GM12892 (cell line): Measurements from ENCODE around the gene SAXO2.
A peak's percentile ranks its signal among the peaks of the same experiment; 100 is the strongest.
"Not testable (repeated sequence)": the region's sequence is repeated elsewhere in the genome, so short reads cannot be mapped to it uniquely, and the experiment has no call there.

Experiments used
- DNase-seq: peaks from one replicate; pipeline ENCODE4 v3.0.0; 2011; ENCODE audit not compliant: insufficient read length
- FAIRE-seq: peaks from 2 replicates; lab custom pipeline; 2011; peaks lifted over from hg19 to GRCh38; lab: Jason Lieb, UNC
- POLR2A ChIP-seq: IDR thresholded peaks from 2 replicates; pipeline ENCODE4 v1.6.1; 2011; ENCODE audit warnings: low read depth, low read length, control low read depth
- POLR2AphosphoS5 ChIP-seq: IDR thresholded peaks from 2 replicates; pipeline ENCODE4 v1.6.1; 2011; ENCODE audit warnings: low read depth, low read length, control low read depth
- TAF1 ChIP-seq: IDR thresholded peaks from 2 replicates; pipeline ENCODE4 v1.6.1; 2011; ENCODE audit warnings: low read depth, mild to moderate bottlenecking, control low read depth, low read length, borderline replicate concordance

The SAXO2 gene

GRCh38 chr15:82263350-82263749 lies 732 bp downstream of the SAXO2 start:
- TF ChIP-seq TAF1, result no peak
- no peak for TF ChIP-seq POLR2A
- TF ChIP-seq POLR2AphosphoS5, result no peak
- DNase-seq (no peak), FAIRE-seq (no peak)

GRCh38 chr15:82267137-82267536 lies 4.5 kb downstream of the SAXO2 start:
- not testable (repeated sequence) for FAIRE-seq, DNase-seq

- FAIRE-seq, result peak; percentile 33
Observed at GRCh38 chr15:82268454-82268853, 5.8 kb downstream of the SAXO2 start.

GRCh38 chr15:82272154-82272553 lies 9.5 kb downstream of the SAXO2 start:
- TF ChIP-seq POLR2AphosphoS5 (no peak), POLR2A (no peak), TAF1 (no peak)
- no peak for FAIRE-seq
- no peak for DNase-seq

More at GRCh38 chr15:82268454-82268853, 5.8 kb downstream of the SAXO2 start:
- DNase-seq, result not testable (repeated sequence)

- TF ChIP-seq POLR2A, result no peak
- no peak for TF ChIP-seq POLR2AphosphoS5
- no peak for TF ChIP-seq TAF1
- DNase-seq (no peak), FAIRE-seq (no peak)
Observed at GRCh38 chr15:82275410-82275809, 12.8 kb downstream of the SAXO2 start.

- DNase-seq, result not testable (repeated sequence)
- FAIRE-seq, result peak; percentile 92
Observed at GRCh38 chr15:82281276-82281675, 18.7 kb downstream of the SAXO2 start.

- not testable (repeated sequence) for FAIRE-seq, DNase-seq
Observed at GRCh38 chr15:82282386-82282785, 19.8 kb downstream of the SAXO2 start.

- not testable (repeated sequence) for DNase-seq, FAIRE-seq
Observed at GRCh38 chr15:82284381-82284780, 21.8 kb downstream of the SAXO2 start.

- peak; percentile 98 for FAIRE-seq
- not testable (repeated sequence) for DNase-seq
Observed at GRCh38 chr15:82286475-82286874, 23.9 kb downstream of the SAXO2 start.

GRCh38 chr15:82288202-82288601 lies 25.6 kb downstream of the SAXO2 start:
- FAIRE-seq, DNase-seq: not testable (repeated sequence)

- no peak for DNase-seq
- TF ChIP-seq POLR2AphosphoS5, result no peak
- TF ChIP-seq POLR2A, result no peak
- no peak for TF ChIP-seq TAF1
- FAIRE-seq, result no peak
Observed at GRCh38 chr15:82292271-82292670, 29.7 kb downstream of the SAXO2 start.

- no peak for TF ChIP-seq POLR2AphosphoS5
- TF ChIP-seq POLR2A, result no peak
- TF ChIP-seq TAF1, result no peak
Observed at GRCh38 chr15:82294061-82294690, 31.6 kb downstream of the SAXO2 start.

GRCh38 chr15:82297546-82297945 lies 34.9 kb downstream of the SAXO2 start:
- DNase-seq (no peak), FAIRE-seq (no peak)
- TF ChIP-seq POLR2A (no peak), POLR2AphosphoS5 (no peak), TAF1 (no peak)

More at GRCh38 chr15:82294061-82294690, 31.6 kb downstream of the SAXO2 start:
- DNase-seq, result no peak
- FAIRE-seq, result no peak

GRCh38 chr15:82298032-82298431 lies 35.4 kb downstream of the SAXO2 start:
- no peak for FAIRE-seq
- TF ChIP-seq POLR2A (no peak), POLR2AphosphoS5 (no peak), TAF1 (no peak)
- no peak for DNase-seq
